HL-60 (cell line): ENCODE data around the gene COMMD1.
A peak's percentile ranks its signal among the peaks of the same experiment; 100 is the strongest.

Experiments
- DNase-seq, 2 experiments: peaks; one replicate each; pipeline ENCODE4 v3.0.0-alpha.2; 2010 to 2020; ENCODE audit warnings: low read depth in 1 of 2, low spot score in 1 of 2
- H3K27ac ChIP-seq: fragments of 250-450 bp; sonication (Bioruptor Pico); replicated peaks from 2 replicates; pipeline ENCODE4 v1.5.1; 2020; ENCODE audit warnings: mild to moderate bottlenecking, moderate library complexity
- H3K27me3 ChIP-seq: fragments of 250-450 bp; sonication (Bioruptor Pico); 2 replicates; pipeline ENCODE4 v1.5.1; 2021; ENCODE audit warnings: mild to moderate bottlenecking, moderate library complexity; ENCODE audit not compliant: insufficient read depth, poor library complexity, severe bottlenecking
- H3K4me3 ChIP-seq: replicated peaks from 2 replicates; pipeline ENCODE4 v1.5.1; 2011; ENCODE audit warnings: mild to moderate bottlenecking, control low read depth, low read length; ENCODE audit not compliant: insufficient read depth
- GABPA ChIP-seq: IDR thresholded peaks from 2 replicates; pipeline ENCODE4 v1.6.1; 2012; ENCODE audit warnings: low read depth
- POLR2AphosphoS5 ChIP-seq: IDR thresholded peaks from 2 replicates; pipeline ENCODE4 v1.6.1; 2012; ENCODE audit warnings: low read depth
- SPI1 ChIP-seq: IDR thresholded peaks from 2 replicates; pipeline ENCODE4 v1.6.1; 2012; ENCODE audit warnings: low read depth, mild to moderate bottlenecking, borderline replicate concordance
- TF ChIP-seq, protein P1 (sequence below): IDR thresholded peaks from one replicate; pipeline ENCODE4 v1.5.1; 2011; ENCODE audit warnings: low read length, control low read depth, inconsistent platforms; ENCODE audit not compliant: insufficient read depth
- TF ChIP-seq, protein P2 (sequence below): IDR thresholded peaks from 2 replicates; pipeline ENCODE4 v1.6.1; 2012; ENCODE audit warnings: low read depth; ENCODE audit not compliant: insufficient replicate concordance

The COMMD1 gene

DNA sequence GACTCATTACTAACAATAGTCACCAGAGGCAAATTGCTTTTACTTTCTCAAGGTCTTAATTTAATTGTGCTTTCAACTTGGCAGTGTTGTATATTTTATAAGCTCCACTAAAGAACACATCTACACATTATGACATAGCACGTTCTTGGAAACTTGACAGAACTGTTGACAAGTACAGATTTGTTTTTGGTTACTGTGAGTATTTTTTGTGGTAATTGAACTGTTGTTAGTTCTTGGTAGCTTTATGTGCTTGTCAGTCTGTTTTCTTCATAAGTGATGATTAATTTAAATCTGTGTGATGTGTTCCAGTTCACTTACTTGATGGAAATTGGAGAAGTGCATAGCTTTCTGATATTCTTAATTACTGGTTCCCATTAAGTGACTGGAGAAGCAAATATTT is 63.9 kb downstream of the COMMD1 start:
- no peak for DNase-seq
- TF ChIP-seq POLR2AphosphoS5 (no peak), GABPA (no peak), SPI1 (no peak)
- TF ChIP-seq, protein P1, sequence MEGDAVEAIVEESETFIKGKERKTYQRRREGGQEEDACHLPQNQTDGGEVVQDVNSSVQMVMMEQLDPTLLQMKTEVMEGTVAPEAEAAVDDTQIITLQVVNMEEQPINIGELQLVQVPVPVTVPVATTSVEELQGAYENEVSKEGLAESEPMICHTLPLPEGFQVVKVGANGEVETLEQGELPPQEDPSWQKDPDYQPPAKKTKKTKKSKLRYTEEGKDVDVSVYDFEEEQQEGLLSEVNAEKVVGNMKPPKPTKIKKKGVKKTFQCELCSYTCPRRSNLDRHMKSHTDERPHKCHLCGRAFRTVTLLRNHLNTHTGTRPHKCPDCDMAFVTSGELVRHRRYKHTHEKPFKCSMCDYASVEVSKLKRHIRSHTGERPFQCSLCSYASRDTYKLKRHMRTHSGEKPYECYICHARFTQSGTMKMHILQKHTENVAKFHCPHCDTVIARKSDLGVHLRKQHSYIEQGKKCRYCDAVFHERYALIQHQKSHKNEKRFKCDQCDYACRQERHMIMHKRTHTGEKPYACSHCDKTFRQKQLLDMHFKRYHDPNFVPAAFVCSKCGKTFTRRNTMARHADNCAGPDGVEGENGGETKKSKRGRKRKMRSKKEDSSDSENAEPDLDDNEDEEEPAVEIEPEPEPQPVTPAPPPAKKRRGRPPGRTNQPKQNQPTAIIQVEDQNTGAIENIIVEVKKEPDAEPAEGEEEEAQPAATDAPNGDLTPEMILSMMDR: no peak
- TF ChIP-seq, protein P2, sequence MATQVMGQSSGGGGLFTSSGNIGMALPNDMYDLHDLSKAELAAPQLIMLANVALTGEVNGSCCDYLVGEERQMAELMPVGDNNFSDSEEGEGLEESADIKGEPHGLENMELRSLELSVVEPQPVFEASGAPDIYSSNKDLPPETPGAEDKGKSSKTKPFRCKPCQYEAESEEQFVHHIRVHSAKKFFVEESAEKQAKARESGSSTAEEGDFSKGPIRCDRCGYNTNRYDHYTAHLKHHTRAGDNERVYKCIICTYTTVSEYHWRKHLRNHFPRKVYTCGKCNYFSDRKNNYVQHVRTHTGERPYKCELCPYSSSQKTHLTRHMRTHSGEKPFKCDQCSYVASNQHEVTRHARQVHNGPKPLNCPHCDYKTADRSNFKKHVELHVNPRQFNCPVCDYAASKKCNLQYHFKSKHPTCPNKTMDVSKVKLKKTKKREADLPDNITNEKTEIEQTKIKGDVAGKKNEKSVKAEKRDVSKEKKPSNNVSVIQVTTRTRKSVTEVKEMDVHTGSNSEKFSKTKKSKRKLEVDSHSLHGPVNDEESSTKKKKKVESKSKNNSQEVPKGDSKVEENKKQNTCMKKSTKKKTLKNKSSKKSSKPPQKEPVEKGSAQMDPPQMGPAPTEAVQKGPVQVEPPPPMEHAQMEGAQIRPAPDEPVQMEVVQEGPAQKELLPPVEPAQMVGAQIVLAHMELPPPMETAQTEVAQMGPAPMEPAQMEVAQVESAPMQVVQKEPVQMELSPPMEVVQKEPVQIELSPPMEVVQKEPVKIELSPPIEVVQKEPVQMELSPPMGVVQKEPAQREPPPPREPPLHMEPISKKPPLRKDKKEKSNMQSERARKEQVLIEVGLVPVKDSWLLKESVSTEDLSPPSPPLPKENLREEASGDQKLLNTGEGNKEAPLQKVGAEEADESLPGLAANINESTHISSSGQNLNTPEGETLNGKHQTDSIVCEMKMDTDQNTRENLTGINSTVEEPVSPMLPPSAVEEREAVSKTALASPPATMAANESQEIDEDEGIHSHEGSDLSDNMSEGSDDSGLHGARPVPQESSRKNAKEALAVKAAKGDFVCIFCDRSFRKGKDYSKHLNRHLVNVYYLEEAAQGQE: no peak
- Histone ChIP-seq H3K4me3 (no peak overlapping the region), H3K27me3 (no peaks in the 10 kb centered on the region), H3K27ac (no peak overlapping the region)

GRCh38 chr2:61970807-61971556 is 65.5 kb downstream of the COMMD1 start:
- Histone ChIP-seq H3K27ac (no peak overlapping the region), H3K4me3 (no peak overlapping the region), H3K27me3 (no peaks in the 10 kb centered on the region)
- DNase-seq: no peak
- TF ChIP-seq SPI1: no peak
- TF ChIP-seq POLR2AphosphoS5: no peak
- TF ChIP-seq, protein P1: no peak
- TF ChIP-seq GABPA: no peak

DNA sequence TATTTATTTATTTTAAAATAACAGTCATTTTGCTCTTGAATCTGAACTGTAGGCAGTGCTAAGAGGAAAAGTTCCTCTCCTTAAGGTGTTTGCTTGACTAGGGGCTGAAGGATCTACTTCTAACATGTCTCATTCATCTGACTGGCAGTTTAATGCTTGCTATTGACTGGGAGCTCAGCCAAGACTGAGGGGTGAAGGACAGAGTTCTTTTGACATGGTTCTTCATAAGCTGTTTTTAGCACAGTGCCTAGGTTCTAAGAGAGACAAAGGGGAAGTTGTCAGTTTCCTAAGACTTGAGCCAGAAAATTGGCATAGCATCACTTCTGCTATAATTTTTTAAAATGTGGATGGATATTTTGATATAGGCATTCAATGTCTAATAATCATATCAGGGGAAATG is 73.0 kb downstream of the COMMD1 start:
- Histone ChIP-seq H3K27ac (peak overlapping the region; percentile 32), H3K27me3 (no peaks in the 10 kb centered on the region), H3K4me3 (no peak overlapping the region)
- DNase-seq: peak; percentile 38 to 86
- TF ChIP-seq GABPA: no peak
- TF ChIP-seq SPI1: peak; percentile 57; the same call in 1 of the 2 replicates

DNA sequence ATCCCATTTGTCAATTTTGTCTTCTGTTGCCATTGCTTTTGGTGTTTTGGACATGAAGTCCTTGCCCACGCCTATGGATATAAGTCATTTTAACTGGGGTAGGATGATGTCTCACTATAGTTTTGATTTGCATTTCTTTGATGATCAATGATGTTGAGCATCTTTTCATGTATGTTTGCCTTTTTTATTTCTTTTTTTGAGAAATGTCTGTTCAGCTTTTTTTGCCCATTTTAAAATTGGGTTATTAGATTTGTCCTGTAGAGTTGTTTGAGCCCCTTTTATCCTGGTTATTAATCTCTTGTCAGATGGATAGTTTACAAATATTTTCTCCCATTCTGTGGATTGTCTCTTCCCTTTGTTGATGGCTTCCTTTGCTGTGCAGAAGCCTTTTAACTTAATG is 75.3 kb downstream of the COMMD1 start:
- Histone ChIP-seq H3K27ac (no peak overlapping the region), H3K27me3 (no peaks in the 10 kb centered on the region), H3K4me3 (no peak overlapping the region)
- TF ChIP-seq, protein P2: no peak
- TF ChIP-seq POLR2AphosphoS5 (no peak), SPI1 (no peak), GABPA (no peak)
- TF ChIP-seq, protein P1: no peak
- no peak for DNase-seq
